OCI-LY3 (cell line): ENCODE measurements around the gene DERA.

Experiments used
- CTCF ChIP-seq: fragments of 200-600, 300-600 bp; sonication (generic); IDR thresholded peaks from 2 replicates; pipeline ENCODE4 v1.5.1; 2014; ENCODE audit warnings: antibody characterized with exemption, low read length, low read depth
- EZH2phosphoT487 ChIP-seq: fragments of 200-600 bp; shearing (Covaris generic); IDR thresholded peaks from 2 replicates; pipeline ENCODE4 v1.6.1; 2018; ENCODE audit warnings: antibody characterized with exemption, mixed run types, low read depth

GRCh38 chr12:15882118-15882971 is 28.8 kb upstream of the DERA start, which contains the start of gene STRAP:
- TF ChIP-seq CTCF (no peak), EZH2phosphoT487 (no peak)
